H54 (cell line): ENCODE data around the gene ADAMTS2.

Source experiments
- DNase-seq: peaks from one replicate; pipeline ENCODE4 v3.0.0; 2011; ENCODE audit warnings: low spot score, mixed read lengths; ENCODE audit not compliant: insufficient read length
- FAIRE-seq: peaks from 3 replicates; lab custom pipeline; 2011; peaks lifted over from hg19 to GRCh38; lab: Jason Lieb, UNC
- POLR2A ChIP-seq: IDR thresholded peaks from 2 replicates; pipeline ENCODE4 v1.6.1; 2011; ENCODE audit warnings: low read depth, mild to moderate bottlenecking, low read length

The ADAMTS2 gene

GRCh38 chr5:179344431-179345182 lies 654 bp downstream of the ADAMTS2 start:
- DNase-seq, result no peak
- TF ChIP-seq POLR2A, result no peak
- FAIRE-seq, result no peak

- DNase-seq (no peak), FAIRE-seq (no peak)
- TF ChIP-seq POLR2A, result no peak
Observed at GRCh38 chr5:179343719-179344430, 1.4 kb downstream of the ADAMTS2 start.

- TF ChIP-seq POLR2A, result no peak
- FAIRE-seq (no peak), DNase-seq (no peak)
Observed at GRCh38 chr5:179343021-179343718, 2.1 kb downstream of the ADAMTS2 start.

- FAIRE-seq (no peak), DNase-seq (no peak)
- no peak for TF ChIP-seq POLR2A
Observed at GRCh38 chr5:179342577-179342976, 2.7 kb downstream of the ADAMTS2 start.

GRCh38 chr5:179340465-179340864 lies 4.8 kb downstream of the ADAMTS2 start:
- no peak for TF ChIP-seq POLR2A
- DNase-seq (no peak), FAIRE-seq (no peak)

GRCh38 chr5:179339996-179340395 lies 5.3 kb downstream of the ADAMTS2 start:
- TF ChIP-seq POLR2A, result no peak
- FAIRE-seq, result no peak
- no peak for DNase-seq

GRCh38 chr5:179339081-179339480 lies 6.2 kb downstream of the ADAMTS2 start:
- no peak for TF ChIP-seq POLR2A
- FAIRE-seq (no peak), DNase-seq (no peak)

GRCh38 chr5:179337796-179338676 lies 7.2 kb downstream of the ADAMTS2 start:
- no peak for FAIRE-seq
- TF ChIP-seq POLR2A, result no peak
- no peak for DNase-seq

- no peak; the same call in 1 of the 2 replicates for TF ChIP-seq POLR2A
- DNase-seq, result no peak
- no peak for FAIRE-seq
Observed at GRCh38 chr5:179336871-179337795, 8.1 kb downstream of the ADAMTS2 start.

GRCh38 chr5:179336126-179336870 lies 9.0 kb downstream of the ADAMTS2 start:
- no peak for TF ChIP-seq POLR2A
- no peak for FAIRE-seq
- DNase-seq, result no peak

GRCh38 chr5:179333796-179334761 lies 11.2 kb downstream of the ADAMTS2 start:
- DNase-seq (no peak), FAIRE-seq (no peak)
- TF ChIP-seq POLR2A, result no peak
